CD14-positive monocyte (primary cell): Measurements from ENCODE around the gene BACH2. TPM values are rescaled to one million over a fixed set of nuclear protein-coding genes. Genes with fewer than 3 reads are reported as not detected.

ENCODE experiments used
- DNase-seq, 3 donors: peaks; one replicate each; pipeline ENCODE4 v3.0.0-alpha.2; 2011 to 2022
- H2AFZ ChIP-seq: 2 replicates; pipeline ENCODE4 v1.6.0; 2012; ENCODE audit warnings: mild to moderate bottlenecking, low read depth, low read length, inconsistent platforms; ENCODE audit not compliant: insufficient read depth, poor library complexity, severe bottlenecking
- H3K27ac ChIP-seq, 2 donors: 1 replicate in 1 of 2; 2 replicates in 1 of 2; pipeline ENCODE4 v1.5.1; 2012 to 2013; ENCODE audit warnings: low read length in 2 of 2, control low read depth in 1 of 2, inconsistent platforms in 1 of 2, low read depth in 1 of 2, mild to moderate bottlenecking in 1 of 2
- H3K27me3 ChIP-seq, 2 donors: one replicate each; pipeline versions ENCODE4 v1.6.0 to v1.6.1; 2011 to 2013; ENCODE audit warnings: low read length in 2 of 2; ENCODE audit not compliant: control insufficient read depth in 2 of 2, insufficient read depth in 2 of 2
- H3K36me3 ChIP-seq, 2 donors: replicated peaks in 1 of 2; 1 replicate in 1 of 2; 2 replicates in 1 of 2; pipeline versions ENCODE4 v1.5.1 to v1.6.1; 2012 to 2013; ENCODE audit warnings: low read length in 2 of 2, control low read depth in 1 of 2, inconsistent platforms in 1 of 2, mild to moderate bottlenecking in 1 of 2; ENCODE audit not compliant: insufficient read depth in 2 of 2, control insufficient read depth in 1 of 2
- H3K4me1 ChIP-seq, 2 donors: 1 replicate in 1 of 2; 2 replicates in 1 of 2; pipeline versions ENCODE4 v1.5.1 to v1.6.1; 2012 to 2013; ENCODE audit warnings: low read length in 2 of 2, control low read depth in 1 of 2, inconsistent platforms in 1 of 2, mild to moderate bottlenecking in 1 of 2, moderate library complexity in 1 of 2; ENCODE audit not compliant: insufficient read depth in 2 of 2, control insufficient read depth in 1 of 2
- H3K4me2 ChIP-seq: replicated peaks from 2 replicates; pipeline ENCODE3; 2012; ENCODE audit warnings: low read length, moderate library complexity, mild to moderate bottlenecking; ENCODE audit not compliant: poor library complexity, severe bottlenecking; ENCODE audit errors: extremely low read depth
- H3K4me3 ChIP-seq, 3 experiments: fragments of 200-600 bp in 1 of 3; sonication (generic) in 1 of 3; replicated peaks in 1 of 3; 1 replicate in 2 of 3; 2 replicates in 1 of 3; pipeline ENCODE4 v1.5.1; 2011 to 2013; ENCODE audit warnings: low read length in 3 of 3, mild to moderate bottlenecking in 3 of 3, control low read depth in 2 of 3, low read depth in 2 of 3, inconsistent platforms in 1 of 3, moderate library complexity in 1 of 3
- H3K79me2 ChIP-seq: 2 replicates; pipeline ENCODE4 v1.6.0; 2012; ENCODE audit warnings: mild to moderate bottlenecking, control low read depth, inconsistent platforms, low read length, moderate library complexity; ENCODE audit not compliant: insufficient read depth
- H3K9ac ChIP-seq: 2 replicates; pipeline ENCODE4 v1.6.0; 2017; ENCODE audit warnings: low read length, mild to moderate bottlenecking; ENCODE audit not compliant: insufficient read depth, poor library complexity, severe bottlenecking
- H3K9me3 ChIP-seq, 2 donors: replicated peaks in 1 of 2; 1 replicate in 1 of 2; 2 replicates in 1 of 2; pipeline versions ENCODE4 v1.5.1 to v1.6.1; 2012 to 2013; ENCODE audit warnings: low read length in 2 of 2, control low read depth in 1 of 2; ENCODE audit not compliant: control insufficient read depth in 1 of 2, insufficient read depth in 1 of 2
- H4K20me1 ChIP-seq: 2 replicates; pipeline ENCODE4 v1.6.0; 2012; ENCODE audit warnings: mild to moderate bottlenecking, low read length, control low read depth, moderate library complexity; ENCODE audit not compliant: insufficient read depth
- H3K27ac Mint-ChIP-seq, 7 donors: one replicate each; pipeline ENCODE4 v1.8.0; 2020; ENCODE audit warnings: mild to moderate bottlenecking in 7 of 7, mixed read lengths in 7 of 7, moderate library complexity in 6 of 7, inconsistent platforms in 2 of 7
- H3K27me3 Mint-ChIP-seq, 3 donors: one replicate each; pipeline ENCODE4 v1.8.0; 2021 to 2022; ENCODE audit warnings: low read depth in 3 of 3, mild to moderate bottlenecking in 3 of 3, mixed read lengths in 3 of 3, moderate library complexity in 3 of 3, inconsistent platforms in 1 of 3
- H3K36me3 Mint-ChIP-seq, 2 donors: one replicate each; pipeline ENCODE4 v1.8.0; 2020; ENCODE audit warnings: mixed read lengths in 2 of 2, inconsistent platforms in 1 of 2, mild to moderate bottlenecking in 1 of 2
- H3K4me1 Mint-ChIP-seq: one replicate; pipeline ENCODE4 v1.8.0; 2020; ENCODE audit warnings: mild to moderate bottlenecking, mixed read lengths
- H3K4me3 Mint-ChIP-seq, 2 donors: one replicate each; pipeline ENCODE4 v1.8.0; 2020; ENCODE audit warnings: mild to moderate bottlenecking in 2 of 2, mixed read lengths in 2 of 2, moderate library complexity in 1 of 2
- H3K9me3 Mint-ChIP-seq, 7 donors: one replicate each; pipeline ENCODE4 v1.8.0; 2020 to 2022; ENCODE audit warnings: mixed read lengths in 7 of 7, mild to moderate bottlenecking in 6 of 7, moderate library complexity in 6 of 7, inconsistent platforms in 2 of 7
- CTCF ChIP-seq: fragments of 200-600 bp; IDR thresholded peaks from one replicate; pipeline ENCODE4 v1.8.0; 2022; ENCODE audit warnings: antibody characterized with exemption, mild to moderate bottlenecking
- WGBS: methylation state at CpG from one replicate; pipeline ENCODE4 v1.1.5; 2013; ENCODE audit warnings: missing lambda C conversion rate; ENCODE audit not compliant: insufficient coverage; 5-methylcytosine and 5-hydroxymethylcytosine counted together
- intact Hi-C, 2 donors: fragments of 100-400 bp; cut with micrococcal nuclease; formaldehyde crosslinking; loops; one replicate each; pipeline versions ENCODE4 v1.15.0 to v1.15.1; 2023
- polyA plus RNA-seq, 3 donors: library from polyadenylated mRNA; depleted of rRNA in 1 of 3; unstranded in 2 of 3; stranded (reverse) in 1 of 3; fragments of 300-500 nt in 2 of 3; fragments of >200 nt in 1 of 3; fragmentation: Illumina TruSeq in 2 of 3; gene quantifications; 1 replicate in 2 of 3; 2 replicates in 1 of 3; pipeline ENCODE4 v1.2.3, GENCODE V29; 2012 to 2021

BACH2 gene
- polyA plus RNA-seq, 3 donors = 0.04 to 0.09 (median 0.05) TPM

- no CpG with 5 or more reads among the region's 1 CpG for WGBS
- no peaks in the 10 kb centered on the region for H3K27me3 Mint-ChIP-seq
- DNase-seq = no peak
- H3K27ac Mint-ChIP-seq = no peak overlapping the region
- no peaks in the 10 kb centered on the region for H3K27me3 ChIP-seq
- no peaks in the 10 kb centered on the region for H3K4me1 Mint-ChIP-seq
- no peaks in the 10 kb centered on the region for H3K79me2 ChIP-seq
- no peak overlapping the region for H2AFZ ChIP-seq
- H3K27ac ChIP-seq = no peak overlapping the region
- H3K4me3 Mint-ChIP-seq = no peak overlapping the region
- no peaks in the 10 kb centered on the region for H3K9me3 ChIP-seq
- H3K4me3 ChIP-seq = no peak overlapping the region
- H3K9me3 Mint-ChIP-seq = peaks cover 0 to 11% (median 7%) of the 10 kb centered on the region in 7 donors
- no peak for TF ChIP-seq CTCF
- H4K20me1 ChIP-seq = no peaks in the 10 kb centered on the region
- no peaks in the 10 kb centered on the region for H3K4me1 ChIP-seq
- no peaks in the 10 kb centered on the region for H3K36me3 ChIP-seq
- intact Hi-C loops = no loop called here
- no peak overlapping the region for H3K9ac ChIP-seq
- no peak overlapping the region for H3K4me2 ChIP-seq
- no peaks in the 10 kb centered on the region for H3K36me3 Mint-ChIP-seq
These were observed 41.8 kb upstream of the BACH2 start for GRCh38 chr6:90338409-90338808.

GRCh38 chr6:90336388-90336947 is 39.8 kb upstream of the BACH2 start:
- 93% methylated on average over 3 of the region's 6 CpGs for WGBS
- no peaks in the 10 kb centered on the region for H3K36me3 Mint-ChIP-seq
- H3K27me3 Mint-ChIP-seq = no peaks in the 10 kb centered on the region
- no peak overlapping the region for H3K9ac ChIP-seq
- H3K27ac ChIP-seq = no peak overlapping the region
- no peaks in the 10 kb centered on the region for H3K36me3 ChIP-seq
- peaks cover 0 to 19% (median 9%) of the 10 kb centered on the region in 7 donors for H3K9me3 Mint-ChIP-seq
- H3K4me3 Mint-ChIP-seq = no peak overlapping the region
- no peak overlapping the region for H3K4me3 ChIP-seq
- no peak overlapping the region for H3K27ac Mint-ChIP-seq
- no peaks in the 10 kb centered on the region for H4K20me1 ChIP-seq
- no peak overlapping the region for H2AFZ ChIP-seq
- H3K4me2 ChIP-seq = no peak overlapping the region
- intact Hi-C loops = no loop called here
- H3K27me3 ChIP-seq = no peaks in the 10 kb centered on the region
- TF ChIP-seq CTCF = no peak
- no peaks in the 10 kb centered on the region for H3K4me1 ChIP-seq
- no peak for DNase-seq
- H3K4me1 Mint-ChIP-seq = no peaks in the 10 kb centered on the region
- no peaks in the 10 kb centered on the region for H3K79me2 ChIP-seq
- H3K9me3 ChIP-seq = no peaks in the 10 kb centered on the region
